Panc1 (cell line): ENCODE results near the gene SART3.

Source experiments
- CTCF ChIP-seq: fragments of 450-650 bp; IDR thresholded peaks from 2 replicates; pipeline ENCODE4 v1.5.1; 2017; ENCODE audit warnings: mild to moderate bottlenecking
- POLR2AphosphoS5 ChIP-seq: IDR thresholded peaks from 2 replicates; pipeline ENCODE4 v1.6.1; 2012; ENCODE audit warnings: mild to moderate bottlenecking, low read depth, low read length, moderate library complexity
- REST ChIP-seq, 2 experiments: IDR thresholded peaks; 2 replicates each; pipeline ENCODE4 v1.6.1; 2011 to 2012; ENCODE audit warnings: low read depth in 2 of 2, control low read depth in 1 of 2, low read length in 1 of 2, mild to moderate bottlenecking in 1 of 2, moderate library complexity in 1 of 2; ENCODE audit not compliant: insufficient read depth in 1 of 2

- TF ChIP-seq CTCF (no peak), POLR2AphosphoS5 (no peak), REST (IDR thresholded peaks at IDR 0.05; ENCODE audit: insufficient read depth in 1 of 2, low read depth in 2 of 2, low read length in 1 of 2) (no peak)
Measured at GRCh38 chr12:108538616-108539195, 22.3 kb downstream of the SART3 start.
